Inflammatory macrophage treated with lipopolysaccharide for 1 hour (primary cell): Measurements from ENCODE around the gene SLC39A10.

Experiments
- DNase-seq, 2 donors: peaks; one replicate each; pipeline ENCODE4 v3.0.0-alpha.2; 2020 to 2022

The SLC39A10 gene

DNA sequence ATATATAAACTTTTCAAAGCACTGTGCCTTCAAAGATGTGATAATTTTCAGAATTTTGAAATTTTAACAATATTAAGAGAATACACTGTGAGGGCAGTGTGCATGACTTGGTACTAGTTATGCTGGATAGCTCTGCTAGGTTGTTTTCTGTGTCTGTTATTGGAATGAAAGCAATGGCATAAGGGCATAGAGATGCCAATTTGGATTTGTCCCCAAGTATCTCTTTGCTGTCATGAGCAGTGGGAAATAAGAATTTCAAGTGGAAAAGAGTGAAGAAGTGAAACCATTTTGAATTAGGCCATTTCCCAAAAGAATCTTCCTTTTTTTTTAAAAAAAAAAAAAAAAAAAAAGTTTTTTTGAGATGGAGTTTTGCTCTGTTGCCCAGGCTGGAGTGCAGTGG, 76.8 kb downstream of the SLC39A10 start:
- no peak for DNase-seq

DNA sequence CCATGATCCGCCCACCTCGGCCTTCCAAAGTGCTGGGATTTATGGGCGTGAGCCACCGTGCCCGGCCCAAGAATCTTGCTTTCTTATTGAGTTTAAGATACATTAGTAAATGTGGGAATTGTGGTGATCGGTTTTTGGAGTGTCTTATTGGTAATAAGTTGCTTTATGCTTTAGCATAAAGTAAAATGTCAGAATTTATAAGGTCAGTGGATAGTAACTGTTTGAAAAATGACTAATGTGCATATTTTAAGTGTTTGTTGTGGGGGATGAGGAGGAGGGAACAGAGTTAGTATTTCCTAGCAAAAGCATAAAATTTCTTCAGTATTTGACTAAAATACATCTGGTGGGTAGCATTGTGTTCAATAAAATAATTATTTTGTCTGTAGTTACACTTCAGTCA, 77.4 kb downstream of the SLC39A10 start:
- DNase-seq = no peak

DNA sequence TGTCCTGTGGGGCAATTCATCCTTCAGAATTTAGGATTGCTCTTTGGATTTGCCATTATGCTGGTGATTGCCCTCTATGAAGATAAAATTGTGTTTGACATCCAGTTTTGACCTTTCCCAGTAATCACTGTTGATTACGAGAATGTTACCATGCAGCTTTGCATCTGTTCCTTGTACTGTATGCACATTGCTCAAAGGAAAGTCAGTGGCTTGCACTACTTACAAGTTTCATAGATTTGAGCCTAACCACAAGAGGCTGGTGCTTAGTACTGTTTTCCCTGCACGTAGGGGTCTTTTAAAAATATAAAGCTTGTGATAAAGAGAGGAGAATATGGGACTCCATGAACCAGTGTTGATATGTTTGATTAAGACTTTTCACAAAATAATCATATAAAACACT, 77.9 kb downstream of the SLC39A10 start:
- no peak for DNase-seq

DNA sequence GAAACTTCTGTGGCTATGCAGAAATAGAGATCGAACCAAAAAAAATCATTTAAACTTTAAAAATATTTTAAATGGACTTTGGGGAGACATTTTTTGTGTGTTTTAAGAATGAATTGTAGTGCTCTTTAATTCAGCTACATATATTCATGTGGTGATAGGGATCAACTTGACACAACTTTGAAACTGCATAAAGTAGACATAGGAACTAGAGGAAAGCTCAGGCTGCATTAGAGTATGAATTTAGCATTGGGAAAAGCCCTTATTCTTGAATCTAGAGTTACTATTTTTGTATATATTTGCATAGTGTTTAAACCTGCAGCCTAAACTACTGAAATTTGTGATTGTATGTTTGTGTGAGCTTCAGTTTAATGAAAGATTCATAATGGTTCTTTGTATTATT, 78.3 kb downstream of the SLC39A10 start:
- DNase-seq = no peak

DNA sequence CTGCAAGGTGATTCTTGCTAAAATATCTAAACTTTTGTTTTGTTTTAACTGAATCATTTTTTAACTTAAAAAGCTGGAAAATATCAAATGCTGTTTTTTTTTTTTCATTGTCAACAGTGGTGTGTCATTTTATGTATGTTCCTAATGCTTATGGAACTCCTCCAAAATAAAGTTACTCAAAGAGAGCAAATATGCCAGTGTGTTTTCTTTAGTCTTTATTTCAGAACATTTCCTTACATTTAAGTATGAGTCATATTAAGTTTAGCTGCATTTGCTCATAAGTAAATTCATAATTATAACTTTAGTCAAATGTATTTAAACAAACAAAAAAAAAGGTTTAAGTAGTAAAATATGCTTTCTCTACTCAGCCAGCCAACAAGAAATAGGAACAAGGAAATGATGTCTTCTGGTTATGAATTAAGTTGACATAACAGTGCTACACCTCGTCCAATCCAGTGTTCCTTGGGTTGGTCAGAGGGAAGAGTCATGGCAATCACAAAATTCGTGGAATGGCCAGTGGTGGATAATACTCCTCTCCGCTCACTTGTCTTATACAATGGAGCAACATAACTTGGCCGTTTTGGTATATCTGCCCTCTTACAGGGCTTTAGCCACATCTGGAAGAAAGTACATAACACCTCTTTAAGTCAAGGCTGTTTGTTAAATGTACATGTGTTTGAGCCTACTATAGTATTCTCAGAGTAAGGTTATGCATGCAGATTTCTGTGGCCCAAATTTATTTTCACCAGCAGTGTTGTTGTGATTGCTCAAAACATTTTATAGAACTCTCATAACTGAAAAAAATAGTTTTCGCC, 80.7 kb downstream of the SLC39A10 start:
- DNase-seq = no peak

DNA sequence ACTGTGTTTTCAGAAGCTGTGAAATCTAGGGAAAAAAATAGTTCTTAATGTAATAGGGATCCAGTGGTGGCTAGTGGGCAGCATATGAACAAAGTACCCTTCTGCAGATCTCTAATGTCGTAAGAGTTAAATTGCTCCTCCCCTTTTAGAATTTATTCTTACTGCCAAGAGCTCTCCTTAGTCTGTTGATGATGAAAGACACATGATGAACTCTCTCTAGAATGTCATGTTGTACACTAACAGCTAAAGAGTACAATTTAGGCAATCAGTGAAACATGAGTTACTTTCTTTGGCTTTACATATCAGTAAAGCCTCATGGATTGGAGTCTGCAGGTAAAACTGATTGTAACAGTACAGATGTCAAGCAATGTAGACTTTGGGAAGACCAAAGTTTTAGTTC, 84.2 kb downstream of the SLC39A10 start:
- DNase-seq = no peak

DNA sequence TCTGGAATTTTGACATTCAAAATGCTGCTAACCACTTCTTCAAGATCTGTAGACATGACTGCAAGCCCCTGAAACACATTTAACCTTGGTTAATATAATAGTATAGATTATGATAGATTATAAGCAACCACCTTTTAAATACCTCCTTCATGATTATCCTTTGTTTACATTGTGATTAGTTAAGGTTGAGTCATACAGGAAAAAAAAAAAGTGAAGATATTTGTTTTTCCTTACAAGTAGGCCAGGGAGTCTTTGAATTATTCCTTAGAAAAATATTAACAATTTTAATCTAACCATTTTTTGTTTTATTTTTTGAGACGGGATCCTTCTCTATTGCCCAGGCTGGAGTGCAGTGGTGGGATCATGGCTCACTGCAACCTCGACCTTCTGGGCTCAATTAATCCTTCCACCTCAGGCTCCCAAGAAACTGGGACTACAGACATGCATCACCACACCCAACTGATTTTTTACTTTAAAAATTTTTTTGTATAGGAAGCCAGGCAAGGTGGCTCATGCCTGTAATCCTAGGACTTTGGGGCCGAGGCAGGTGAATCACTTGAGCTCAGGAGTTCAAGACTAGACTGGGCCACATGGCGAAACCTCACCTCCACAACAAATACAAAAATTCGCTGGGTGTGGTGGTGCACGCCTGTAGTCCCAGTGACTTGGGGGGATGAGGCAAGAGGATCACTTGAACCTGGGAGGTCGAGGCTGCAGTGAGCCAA, 99.4 kb downstream of the SLC39A10 start:
- DNase-seq = no peak

DNA sequence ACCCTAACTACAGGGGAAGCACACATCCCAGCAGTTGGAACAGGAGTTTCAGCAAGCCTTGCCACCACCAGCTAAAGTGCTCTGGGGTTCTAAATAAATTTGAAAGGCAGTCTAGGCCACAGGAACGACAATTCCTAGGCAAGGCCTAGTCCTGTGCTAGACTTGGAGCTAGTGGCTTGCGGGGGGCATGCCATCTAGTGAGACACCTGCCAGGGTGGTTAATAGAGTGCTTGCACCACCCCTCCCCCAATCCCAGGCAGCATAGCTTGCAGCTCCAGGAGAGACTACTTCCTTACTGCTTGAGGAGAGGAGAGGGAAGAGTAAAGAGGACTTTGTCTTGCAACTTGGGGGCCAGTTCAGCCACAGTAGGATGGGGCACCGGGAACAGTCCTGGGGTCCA, 101.8 kb downstream of the SLC39A10 start:
- no peak for DNase-seq

DNA sequence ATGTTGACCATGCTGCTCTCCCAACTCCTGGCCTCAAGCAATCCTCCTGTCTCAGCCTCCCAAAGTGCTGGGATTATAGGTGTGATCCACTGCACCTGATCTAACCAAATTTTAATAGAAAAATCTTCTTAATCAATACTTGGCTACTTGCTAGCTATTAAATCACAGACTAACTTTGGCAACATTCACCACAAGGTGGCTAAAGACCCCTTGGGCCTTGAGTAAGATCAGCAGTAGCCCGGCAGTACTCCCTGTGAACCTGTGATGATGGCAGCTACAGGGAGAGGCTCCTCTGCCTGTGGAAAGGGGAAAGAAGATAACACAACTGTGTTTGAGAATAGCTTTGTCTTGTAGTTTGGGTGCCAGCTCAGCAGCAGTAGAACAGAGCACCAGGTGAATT, 102.9 kb downstream of the SLC39A10 start:
- no peak for DNase-seq

DNA sequence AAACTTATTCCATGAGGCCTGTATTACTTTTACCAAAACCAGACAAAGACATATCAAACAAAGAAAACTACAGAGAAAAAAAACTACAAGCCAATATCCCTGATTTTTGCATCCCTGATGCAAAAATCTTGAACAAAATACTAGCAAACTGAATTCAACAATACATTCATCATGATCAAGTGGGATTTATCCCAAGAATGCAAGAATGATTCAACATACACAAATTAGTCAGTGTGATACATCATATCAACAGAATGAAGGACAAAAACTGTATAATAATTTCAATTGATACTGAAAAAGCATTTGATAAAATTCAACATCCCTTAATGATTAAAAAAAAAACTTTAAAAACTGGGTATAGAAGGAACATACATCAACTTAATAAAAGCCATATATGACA, 106.8 kb downstream of the SLC39A10 start:
- no peak for DNase-seq

DNA sequence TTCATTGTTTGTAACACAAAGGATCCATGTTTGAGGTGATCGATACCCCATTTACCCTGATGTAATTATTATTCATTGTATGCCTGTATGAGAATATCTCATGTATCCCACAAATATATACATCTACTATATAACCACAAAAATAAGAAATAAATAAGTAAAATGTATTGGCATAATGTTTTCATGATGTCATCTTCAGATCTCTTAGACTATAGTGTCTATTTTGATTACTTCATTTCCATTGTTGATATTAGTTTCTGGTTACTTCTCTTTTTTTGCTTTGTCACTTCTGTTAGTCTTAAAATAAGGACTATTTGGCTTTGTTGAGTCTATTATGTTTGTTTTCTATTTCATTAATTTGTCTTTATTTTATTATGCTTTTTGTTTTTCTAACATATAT, 109.7 kb downstream of the SLC39A10 start:
- no peak for DNase-seq

DNA sequence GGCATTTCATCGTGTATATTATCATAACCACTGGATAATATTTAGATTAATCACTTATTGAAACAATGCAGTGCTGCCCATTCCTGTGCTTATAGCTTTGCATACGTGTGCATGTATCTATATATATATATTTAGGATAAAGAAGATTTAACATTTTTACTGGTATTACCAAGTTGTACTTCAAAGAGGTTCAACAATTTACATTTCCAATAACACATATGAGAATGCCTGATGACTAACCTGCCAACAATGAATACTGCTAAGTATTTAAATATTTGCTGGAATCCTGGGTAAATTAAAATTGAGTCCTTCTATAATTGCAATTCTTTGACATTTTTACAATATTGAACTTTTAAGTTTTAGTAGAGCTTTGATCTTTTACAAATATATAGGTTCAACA, 111.4 kb downstream of the SLC39A10 start:
- DNase-seq = no peak

DNA sequence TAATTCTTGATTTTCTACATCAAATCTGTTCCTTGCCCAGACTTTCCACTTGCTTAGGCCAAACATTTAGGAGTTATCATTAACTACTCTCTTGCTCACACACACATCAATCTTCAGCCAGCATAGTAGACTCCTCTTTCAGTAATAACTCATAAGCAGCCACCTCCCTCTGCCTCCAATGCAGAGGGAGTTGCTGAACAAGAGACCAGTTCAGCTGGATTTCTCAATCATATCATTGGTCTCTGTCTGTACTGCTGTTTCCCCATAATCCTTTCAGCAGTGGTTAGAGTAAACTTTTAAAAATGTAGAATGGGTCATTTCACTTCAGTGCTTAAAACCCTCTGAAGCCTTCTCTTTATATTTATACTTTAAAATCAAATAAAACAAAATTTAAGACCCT, 112.9 kb downstream of the SLC39A10 start:
- no peak for DNase-seq

DNA sequence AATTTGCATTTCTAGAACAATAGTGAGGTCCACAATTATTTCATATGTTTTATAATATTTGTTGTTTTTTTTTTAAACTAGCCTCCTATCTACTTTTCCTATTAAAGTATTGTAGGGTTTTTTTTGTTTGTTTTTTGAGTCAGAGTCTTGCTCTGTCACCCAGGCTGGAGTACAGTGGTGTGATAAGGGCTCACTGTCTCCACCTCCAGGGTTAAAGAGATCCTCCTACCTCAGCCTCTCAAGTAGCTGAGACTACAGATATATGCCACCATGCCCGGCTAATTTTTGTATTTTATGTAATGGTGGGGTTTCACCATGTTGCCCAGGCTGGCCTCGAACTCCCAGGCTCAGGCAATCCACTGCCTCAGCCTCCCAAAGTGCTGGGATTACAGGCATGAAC, 122.5 kb downstream of the SLC39A10 start:
- no peak for DNase-seq

DNA sequence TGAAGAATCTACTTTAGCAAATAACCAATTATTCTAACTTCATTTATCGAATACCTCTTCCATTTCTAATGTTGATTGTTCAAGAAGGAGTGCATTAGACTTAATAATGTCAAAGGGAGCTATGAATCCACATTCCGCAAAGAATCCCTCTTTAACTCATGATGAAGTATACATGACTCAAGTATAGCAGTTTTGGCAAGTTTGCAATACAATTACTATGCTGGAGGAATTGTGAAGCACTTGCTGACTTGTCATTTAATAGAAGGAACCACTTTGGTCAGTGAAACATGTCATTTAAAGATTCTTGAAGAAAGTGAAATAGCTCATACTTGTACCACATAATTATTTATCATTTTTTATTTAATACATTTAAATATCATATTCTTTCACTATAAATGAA, 125.1 kb downstream of the SLC39A10 start:
- DNase-seq = no peak
